ENCODE data around the gene ZNF646.

Gene ZNF646

DNA sequence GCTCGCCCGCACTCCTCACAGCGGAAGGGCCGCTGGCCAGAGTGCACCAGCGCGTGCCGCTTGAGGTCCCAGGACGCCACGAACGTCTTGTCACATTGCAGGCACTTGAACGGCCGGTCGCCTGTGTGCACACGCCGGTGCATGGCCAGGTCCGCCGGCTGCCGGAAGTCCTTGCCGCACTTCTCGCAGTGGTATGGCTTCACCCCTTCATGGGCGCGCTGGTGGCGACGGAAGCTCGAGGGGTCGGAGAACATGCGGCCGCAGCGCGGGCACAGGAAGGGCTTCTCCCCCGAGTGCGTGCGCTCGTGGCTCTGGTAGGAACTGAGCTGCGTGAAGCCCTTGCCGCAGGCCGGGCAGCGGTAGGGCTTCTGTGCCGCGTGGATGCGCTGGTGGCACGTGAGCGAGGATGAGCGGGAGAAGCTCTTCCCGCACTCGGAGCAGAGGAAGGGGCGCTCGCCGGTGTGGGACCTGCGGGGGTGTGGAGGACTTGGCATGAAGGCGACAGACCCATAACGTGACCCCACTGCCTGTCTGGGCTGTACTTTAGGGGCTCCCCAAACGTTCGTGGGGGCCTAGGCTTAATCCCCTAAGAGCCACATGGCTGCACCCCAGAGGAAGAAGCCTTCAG is 12.3 kb upstream of the ZNF646 start:
- in situ Hi-C loops (cut with HindIII; ENCODE audit: low sequenced_read_pairs) = loop anchor here (25.0 kb wide), 1 partner anchor 400 kb away; the partner anchor contains the start of genes ARMC5 and TGFB1I1

- in situ Hi-C loops (cut with HindIII; ENCODE audit: low sequenced_read_pairs) = loop anchor here (25.0 kb wide), 1 partner anchor 399 kb away; the partner anchor contains the start of genes ARMC5 and TGFB1I1
Measured at GRCh38 chr16:31063495-31063842, 10.8 kb upstream of the ZNF646 start.

GRCh38 chr16:31063843-31064611 is 10.2 kb upstream of the ZNF646 start:
- in situ Hi-C loops (cut with HindIII; ENCODE audit: low sequenced_read_pairs) = loop anchor here (25.0 kb wide), 1 partner anchor 398 kb away; the partner anchor contains the start of genes ARMC5 and TGFB1I1

GRCh38 chr16:31064882-31065461 is 9.2 kb upstream of the ZNF646 start:
- in situ Hi-C loops (cut with HindIII; ENCODE audit: low sequenced_read_pairs) = loop anchor here (25.0 kb wide), 1 partner anchor 397 kb away; the partner anchor contains the start of genes ARMC5 and TGFB1I1

DNA sequence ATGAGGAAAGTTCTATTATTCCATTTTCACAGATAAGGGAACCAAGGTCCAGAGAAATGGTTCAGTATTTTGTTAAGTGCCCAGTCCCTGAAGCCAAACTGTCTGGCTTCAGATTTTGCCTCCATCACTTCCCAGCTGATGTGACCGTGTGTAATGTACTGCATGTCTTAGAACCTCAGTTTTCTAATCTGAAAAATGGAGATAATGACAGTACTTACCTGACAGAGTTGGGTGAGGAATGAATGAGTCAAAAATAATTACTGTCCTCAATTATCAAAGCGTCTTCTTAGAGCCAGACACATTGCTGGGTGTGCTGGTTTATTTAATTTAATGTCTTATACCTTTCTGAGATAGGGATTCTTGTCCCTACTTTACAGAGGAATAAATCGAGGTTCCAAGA is 6.9 kb upstream of the ZNF646 start:
- in situ Hi-C loops (cut with HindIII; ENCODE audit: low sequenced_read_pairs) = loop anchor here (25.0 kb wide), 1 partner anchor 395 kb away; the partner anchor contains the start of genes ARMC5 and TGFB1I1

GRCh38 chr16:31071861-31072260 is 2.4 kb upstream of the ZNF646 start:
- in situ Hi-C loops (cut with HindIII; ENCODE audit: low sequenced_read_pairs) = loop anchor here (5.0 to 25.0 kb wide), 3 partner anchors 70 to 390 kb away; partner anchors contain the start of genes ARMC5, ORAI3 and TGFB1I1

- in situ Hi-C loops (cut with HindIII; ENCODE audit: low sequenced_read_pairs) = loop anchor here (5.0 to 25.0 kb wide), 3 partner anchors 70 to 390 kb away; partner anchors contain the start of genes ARMC5, ORAI3 and TGFB1I1
Measured at GRCh38 chr16:31072540-31073141, 1.6 kb upstream of the ZNF646 start.

GRCh38 chr16:31073142-31073969 is 866 bp upstream of the ZNF646 start:
- in situ Hi-C loops (cut with HindIII; ENCODE audit: low sequenced_read_pairs) = loop anchor here (5.0 to 25.0 kb wide), 3 partner anchors 71 to 389 kb away; partner anchors contain the start of genes ARMC5, ORAI3 and TGFB1I1

- in situ Hi-C loops (cut with HindIII; ENCODE audit: low sequenced_read_pairs) = loop anchor here (5.0 to 25.0 kb wide), 3 partner anchors 72 to 388 kb away; partner anchors contain the start of genes ARMC5, ORAI3 and TGFB1I1
Measured at GRCh38 chr16:31074814-31075183, 577 bp downstream of the ZNF646 start.

DNA sequence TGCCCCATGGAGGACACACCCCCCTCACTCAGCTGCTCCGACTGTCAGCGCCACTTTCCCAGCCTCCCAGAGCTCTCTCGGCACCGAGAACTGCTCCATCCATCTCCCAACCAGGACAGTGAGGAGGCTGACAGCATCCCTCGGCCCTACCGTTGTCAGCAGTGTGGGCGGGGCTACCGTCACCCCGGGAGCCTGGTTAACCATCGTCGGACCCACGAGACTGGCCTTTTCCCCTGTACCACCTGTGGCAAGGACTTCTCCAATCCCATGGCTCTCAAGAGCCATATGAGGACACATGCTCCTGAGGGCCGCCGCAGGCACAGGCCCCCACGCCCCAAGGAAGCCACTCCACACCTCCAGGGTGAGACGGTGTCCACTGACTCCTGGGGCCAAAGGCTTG is 2.1 kb downstream of the ZNF646 start:
- in situ Hi-C loops (cut with HindIII; ENCODE audit: low sequenced_read_pairs) = loop anchor here (10.0 kb wide), 1 partner anchor 132 kb away; the partner anchor contains the start of gene ORAI3

GRCh38 chr16:31077024-31077423 is 2.8 kb downstream of the ZNF646 start:
- in situ Hi-C loops (cut with HindIII; ENCODE audit: low sequenced_read_pairs) = loop anchor here (10.0 kb wide), 1 partner anchor 132 kb away; the partner anchor contains the start of gene ORAI3

DNA sequence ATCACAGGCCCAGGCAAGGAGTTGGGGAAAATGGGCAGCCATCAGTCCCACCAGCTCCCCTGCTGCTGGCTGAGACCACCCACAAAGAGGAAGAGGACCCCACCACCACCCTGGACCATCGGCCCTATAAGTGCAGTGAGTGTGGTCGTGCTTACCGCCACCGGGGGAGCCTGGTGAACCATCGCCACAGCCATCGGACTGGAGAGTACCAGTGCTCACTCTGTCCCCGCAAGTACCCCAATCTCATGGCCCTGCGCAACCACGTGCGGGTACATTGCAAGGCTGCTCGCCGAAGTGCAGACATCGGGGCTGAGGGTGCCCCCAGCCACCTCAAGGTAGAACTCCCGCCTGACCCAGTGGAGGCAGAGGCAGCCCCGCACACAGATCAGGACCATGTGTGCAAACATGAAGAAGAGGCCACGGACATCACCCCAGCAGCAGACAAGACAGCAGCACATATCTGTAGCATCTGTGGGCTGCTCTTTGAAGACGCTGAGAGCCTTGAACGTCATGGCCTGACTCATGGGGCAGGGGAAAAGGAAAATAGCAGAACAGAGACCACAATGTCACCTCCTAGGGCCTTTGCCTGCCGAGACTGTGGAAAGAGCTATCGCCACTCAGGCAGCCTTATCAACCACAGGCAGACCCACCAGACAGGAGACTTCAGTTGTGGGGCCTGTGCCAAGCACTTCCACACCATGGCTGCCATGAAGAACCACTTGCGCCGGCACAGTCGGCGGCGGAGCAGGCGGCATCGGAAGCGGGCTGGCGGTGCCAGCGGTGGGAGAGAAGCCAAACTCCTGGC is 3.6 kb downstream of the ZNF646 start:
- in situ Hi-C loops (cut with HindIII; ENCODE audit: low sequenced_read_pairs) = loop anchor here (10.0 kb wide), 1 partner anchor 133 kb away; the partner anchor contains the start of gene ORAI3

DNA sequence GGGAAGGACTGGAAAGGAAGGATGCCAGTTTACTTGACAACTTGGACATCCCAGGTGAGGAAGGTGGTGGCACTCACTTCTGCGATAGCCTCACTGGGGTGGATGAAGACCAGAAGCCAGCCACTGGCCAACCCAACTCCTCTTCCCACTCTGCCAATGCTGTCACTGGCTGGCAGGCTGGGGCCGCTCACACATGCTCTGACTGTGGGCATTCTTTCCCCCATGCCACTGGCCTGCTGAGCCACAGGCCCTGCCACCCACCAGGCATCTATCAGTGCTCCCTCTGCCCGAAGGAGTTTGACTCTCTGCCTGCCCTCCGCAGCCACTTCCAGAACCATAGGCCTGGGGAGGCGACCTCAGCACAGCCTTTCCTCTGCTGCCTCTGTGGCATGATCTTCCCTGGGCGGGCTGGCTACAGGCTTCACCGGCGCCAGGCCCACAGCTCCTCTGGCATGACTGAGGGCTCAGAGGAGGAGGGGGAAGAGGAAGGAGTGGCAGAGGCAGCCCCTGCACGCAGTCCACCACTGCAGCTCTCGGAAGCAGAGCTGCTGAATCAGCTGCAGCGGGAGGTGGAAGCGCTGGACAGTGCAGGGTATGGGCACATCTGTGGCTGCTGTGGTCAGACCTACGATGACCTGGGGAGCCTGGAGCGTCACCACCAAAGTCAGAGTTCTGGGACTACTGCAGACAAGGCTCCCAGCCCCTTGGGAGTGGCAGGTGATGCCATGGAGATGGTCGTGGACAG is 4.5 kb downstream of the ZNF646 start:
- in situ Hi-C loops (cut with HindIII; ENCODE audit: low sequenced_read_pairs) = loop anchor here (10.0 kb wide), 1 partner anchor 134 kb away; the partner anchor contains the start of gene ORAI3

DNA sequence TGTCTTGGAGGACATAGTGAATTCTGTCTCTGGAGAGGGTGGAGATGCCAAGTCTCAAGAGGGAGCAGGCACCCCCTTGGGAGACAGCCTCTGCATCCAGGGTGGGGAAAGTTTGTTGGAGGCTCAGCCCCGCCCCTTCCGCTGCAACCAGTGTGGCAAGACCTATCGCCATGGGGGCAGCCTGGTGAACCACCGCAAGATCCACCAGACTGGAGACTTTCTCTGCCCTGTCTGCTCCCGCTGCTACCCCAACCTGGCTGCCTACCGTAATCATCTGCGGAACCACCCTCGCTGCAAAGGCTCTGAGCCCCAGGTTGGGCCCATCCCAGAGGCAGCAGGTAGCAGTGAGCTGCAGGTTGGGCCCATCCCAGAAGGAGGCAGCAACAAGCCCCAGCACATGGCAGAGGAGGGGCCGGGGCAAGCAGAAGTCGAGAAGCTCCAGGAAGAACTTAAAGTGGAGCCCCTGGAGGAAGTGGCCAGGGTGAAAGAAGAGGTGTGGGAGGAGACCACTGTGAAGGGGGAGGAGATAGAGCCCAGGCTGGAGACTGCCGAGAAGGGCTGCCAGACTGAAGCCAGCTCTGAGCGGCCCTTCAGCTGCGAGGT is 5.2 kb downstream of the ZNF646 start:
- in situ Hi-C loops (cut with HindIII; ENCODE audit: low sequenced_read_pairs) = loop anchor here (10.0 kb wide), 1 partner anchor 135 kb away; the partner anchor contains the start of gene ORAI3

DNA sequence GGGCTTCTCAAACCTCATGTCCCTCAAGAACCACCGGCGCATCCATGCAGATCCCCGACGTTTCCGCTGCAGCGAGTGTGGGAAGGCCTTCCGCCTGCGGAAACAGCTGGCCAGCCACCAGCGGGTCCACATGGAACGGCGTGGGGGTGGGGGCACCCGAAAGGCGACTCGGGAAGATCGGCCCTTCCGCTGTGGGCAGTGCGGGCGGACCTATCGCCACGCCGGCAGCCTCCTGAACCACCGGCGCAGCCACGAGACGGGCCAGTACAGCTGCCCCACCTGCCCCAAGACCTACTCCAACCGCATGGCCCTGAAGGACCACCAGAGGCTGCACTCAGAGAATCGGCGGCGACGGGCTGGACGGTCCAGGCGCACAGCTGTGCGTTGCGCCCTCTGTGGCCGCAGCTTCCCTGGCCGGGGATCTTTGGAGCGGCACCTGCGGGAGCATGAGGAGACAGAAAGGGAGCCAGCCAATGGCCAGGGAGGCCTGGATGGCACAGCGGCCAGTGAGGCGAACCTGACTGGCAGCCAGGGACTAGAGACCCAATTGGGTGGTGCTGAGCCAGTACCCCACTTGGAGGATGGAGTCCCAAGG is 5.9 kb downstream of the ZNF646 start:
- in situ Hi-C loops (cut with HindIII; ENCODE audit: low sequenced_read_pairs) = no loop called here

- in situ Hi-C loops (cut with HindIII; ENCODE audit: low sequenced_read_pairs) = no loop called here
Measured at GRCh38 chr16:31080756-31081419, 6.7 kb downstream of the ZNF646 start.

All from endothelial cell of hepatic sinusoid (primary cell).